HTR-8/SVneo (cell line): ENCODE measurements around the gene ZDHHC14.

Source experiments
- DNase-seq: peaks from one replicate; pipeline ENCODE4 v3.0.0; 2011; ENCODE audit warnings: low spot score, mixed read lengths; ENCODE audit not compliant: insufficient read length
- FAIRE-seq: peaks from 2 replicates; lab custom pipeline; 2011; peaks lifted over from hg19 to GRCh38; lab: Jason Lieb, UNC

The ZDHHC14 gene

DNA sequence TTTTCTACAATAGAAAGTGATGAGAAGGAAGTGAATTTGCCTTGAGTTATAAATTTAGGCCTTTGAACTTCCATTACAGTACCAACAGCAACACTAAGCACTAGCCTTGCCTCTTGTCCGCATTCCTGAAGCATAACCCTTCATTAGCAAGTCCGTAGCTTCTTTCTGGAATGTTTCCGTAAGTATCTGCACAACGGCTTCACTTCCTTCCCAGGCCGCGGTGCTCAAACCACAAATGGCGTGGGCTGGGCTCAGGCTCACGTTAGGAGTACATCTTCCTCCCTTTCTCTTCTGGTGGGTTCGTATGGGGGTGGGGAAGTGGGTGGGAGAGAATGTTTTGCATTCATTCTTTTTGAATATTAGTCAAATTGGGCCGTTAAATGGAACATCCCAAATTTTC is 248.2 kb downstream of the ZDHHC14 start:
- no peak for DNase-seq
- no peak for FAIRE-seq

DNA sequence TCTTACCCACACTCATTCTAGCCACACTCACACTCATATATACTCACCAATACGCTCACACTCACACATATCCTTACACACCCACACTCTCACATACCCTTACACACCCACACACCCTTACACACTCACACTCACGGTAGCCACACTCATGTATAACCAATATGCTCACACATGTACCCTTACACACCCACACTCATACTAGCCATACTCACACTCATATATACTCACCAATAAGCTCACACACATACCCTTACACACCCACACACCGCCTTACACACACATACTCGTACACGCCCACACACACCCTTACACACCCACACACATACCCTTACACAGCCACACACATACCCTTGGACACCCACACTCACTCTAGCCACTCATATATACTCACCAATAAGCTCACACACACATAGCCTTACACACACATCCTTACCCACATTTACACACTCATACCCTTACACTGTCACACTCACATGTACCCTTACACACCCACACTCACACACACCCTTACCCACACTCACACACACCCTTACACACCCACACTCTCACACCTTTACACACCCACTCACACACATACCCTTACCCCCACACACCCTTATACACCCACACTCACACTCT is 249.6 kb downstream of the ZDHHC14 start:
- FAIRE-seq (peak; percentile 96), DNase-seq (no peak)

DNA sequence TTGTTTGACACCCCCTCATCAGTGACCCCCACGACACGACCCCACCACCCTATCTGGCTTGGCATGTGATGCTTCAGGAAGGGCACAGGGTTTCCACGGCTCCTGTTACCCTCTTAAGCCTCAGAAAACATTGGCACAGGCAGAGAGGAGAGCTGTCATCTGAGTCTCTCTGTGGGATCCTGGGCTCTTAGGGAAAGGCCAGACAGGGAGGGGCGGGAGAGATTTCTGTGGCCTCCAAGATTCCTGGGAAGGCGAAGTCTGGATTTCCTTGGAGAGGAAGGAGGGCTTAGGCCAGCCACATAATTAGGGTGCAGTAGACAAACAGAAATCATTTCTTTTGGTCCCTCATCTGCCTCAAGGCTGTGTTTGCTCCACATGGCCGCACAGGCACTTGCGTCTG is 250.4 kb downstream of the ZDHHC14 start:
- FAIRE-seq (no peak), DNase-seq (no peak)

DNA sequence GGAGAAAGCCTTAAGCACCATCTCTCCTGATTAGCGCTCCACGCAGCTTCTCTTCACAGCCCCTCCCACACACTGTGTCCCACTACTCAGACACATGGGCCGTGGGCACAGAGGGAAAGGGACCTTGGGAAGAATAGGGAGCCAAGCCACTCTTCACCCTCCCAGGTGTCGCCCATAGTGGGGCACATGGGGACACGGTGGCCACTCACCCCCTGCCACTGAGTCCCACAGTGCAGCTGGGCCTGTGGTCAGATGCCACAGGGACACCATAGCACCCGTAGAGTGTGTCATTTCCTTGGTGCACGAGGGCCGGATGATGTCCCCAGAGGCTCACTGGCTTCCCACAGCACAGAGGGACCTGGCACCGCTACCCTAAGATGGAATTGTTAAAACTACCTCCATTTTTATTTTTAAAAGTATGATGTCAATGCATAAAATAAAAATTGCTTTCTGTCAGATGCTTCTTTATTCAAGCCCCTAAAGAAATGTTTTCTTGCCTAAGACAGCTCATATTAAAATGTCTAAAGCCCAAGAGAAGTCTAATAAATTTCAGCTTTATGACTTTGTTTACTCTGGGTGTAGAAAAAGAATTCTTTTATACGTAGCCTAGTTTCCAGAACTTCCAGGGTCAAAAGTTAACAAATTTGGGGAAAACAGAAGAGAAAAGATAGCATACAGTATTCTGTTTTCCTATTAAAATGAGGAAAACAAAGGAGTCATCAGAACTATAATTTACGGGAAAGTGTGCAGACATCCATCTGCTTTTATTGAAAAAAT is 251.0 kb downstream of the ZDHHC14 start:
- FAIRE-seq (no peak), DNase-seq (no peak)

DNA sequence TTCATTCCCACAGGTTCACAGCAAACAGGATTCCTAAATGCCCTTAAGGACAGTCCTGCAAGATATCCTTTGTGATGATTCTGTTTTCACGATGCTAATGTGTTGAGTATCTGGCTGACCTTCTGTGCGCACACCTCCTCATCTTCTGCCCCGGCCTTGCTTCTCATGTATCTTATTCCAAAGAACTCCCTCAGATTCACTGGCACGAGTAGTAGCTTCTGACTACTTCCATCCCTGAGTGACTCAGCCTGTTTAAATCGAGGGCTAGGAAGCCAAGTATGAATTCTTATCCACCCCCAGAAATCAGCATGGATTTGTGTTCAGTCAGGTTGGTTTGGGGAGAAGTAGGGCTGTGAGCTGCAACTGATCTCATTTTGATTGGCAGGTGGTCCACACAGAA is 251.8 kb downstream of the ZDHHC14 start:
- DNase-seq = no peak
- FAIRE-seq = no peak

DNA sequence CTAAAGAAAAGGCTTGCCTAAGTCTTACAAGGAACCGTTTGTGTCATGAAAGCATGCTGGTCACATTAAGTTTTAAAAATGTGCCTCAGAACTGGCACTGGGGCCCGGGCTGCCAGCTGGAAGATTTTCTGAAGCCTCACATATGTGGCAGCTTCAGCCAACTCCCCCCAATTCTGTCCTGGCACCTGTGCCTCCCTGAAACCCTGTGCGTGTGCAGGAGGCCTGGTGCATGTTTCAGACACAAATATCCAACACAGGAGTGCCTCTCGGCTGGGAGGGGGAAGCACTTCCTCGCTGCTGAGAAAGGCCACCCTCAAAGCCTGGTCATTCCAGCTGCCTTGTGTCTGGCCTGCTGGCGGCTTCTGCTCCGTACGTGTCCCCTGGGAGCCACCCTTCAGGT is 253.6 kb downstream of the ZDHHC14 start:
- DNase-seq (no peak), FAIRE-seq (no peak)

DNA sequence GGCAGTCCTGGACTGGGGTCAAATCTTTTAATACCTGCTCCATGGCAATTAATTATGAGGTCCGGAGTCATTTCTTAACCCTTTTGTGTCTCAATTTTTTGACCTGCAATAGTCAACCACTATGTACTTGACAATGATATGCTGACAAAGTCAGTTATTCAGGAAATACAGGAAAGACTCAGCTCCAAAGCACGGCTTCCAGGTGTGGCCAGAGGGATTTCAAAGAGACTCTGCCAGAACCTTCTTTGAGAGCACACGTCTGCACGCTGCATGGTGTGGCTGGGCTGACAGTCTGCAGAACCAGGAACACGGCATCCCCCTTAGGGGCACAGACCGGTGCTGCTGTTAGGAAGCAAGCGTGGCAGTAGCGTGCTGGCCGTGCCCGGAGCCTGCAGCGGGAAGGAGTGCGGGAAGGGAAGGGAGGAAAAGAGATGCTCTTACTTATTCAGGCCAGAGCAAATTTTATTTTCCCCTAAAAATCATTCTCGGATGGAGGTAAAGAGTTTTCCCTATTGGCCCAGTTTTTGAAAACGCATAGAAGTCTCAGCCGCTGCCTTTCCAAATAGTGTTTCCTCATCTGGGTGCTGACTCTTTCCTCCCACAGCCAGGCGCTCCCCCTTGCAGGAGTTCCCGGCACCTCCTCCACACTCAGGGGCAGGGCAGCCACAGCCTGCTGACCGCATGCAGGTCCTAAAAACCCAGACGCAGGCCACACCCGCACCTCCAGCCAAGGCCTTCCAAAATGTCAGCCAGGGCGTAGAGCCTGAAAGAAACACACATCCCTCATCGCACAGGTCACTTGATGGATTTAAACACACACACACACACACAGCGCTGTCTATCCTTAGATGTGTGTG is 254.6 kb downstream of the ZDHHC14 start:
- FAIRE-seq (no peak), DNase-seq (no peak)

DNA sequence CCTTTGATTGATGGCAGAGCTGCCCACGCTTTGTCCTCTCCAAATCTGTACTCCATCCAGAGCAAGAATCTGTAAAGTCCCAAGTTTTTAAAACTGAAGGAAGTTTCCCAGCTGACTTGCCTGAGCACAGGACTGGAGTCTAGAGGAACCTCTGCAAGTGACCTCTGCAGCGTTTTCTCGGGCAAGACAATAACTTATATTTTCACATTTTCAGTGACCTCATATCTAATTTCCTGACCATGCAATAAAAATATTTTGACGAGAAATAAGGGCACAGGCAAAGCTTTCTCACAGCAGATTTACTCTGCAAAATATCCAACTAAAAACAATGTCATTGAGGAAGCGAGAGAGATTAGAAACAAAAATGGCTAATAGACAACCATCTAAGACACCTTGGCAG is 256.5 kb downstream of the ZDHHC14 start:
- no peak for DNase-seq
- no peak for FAIRE-seq

DNA sequence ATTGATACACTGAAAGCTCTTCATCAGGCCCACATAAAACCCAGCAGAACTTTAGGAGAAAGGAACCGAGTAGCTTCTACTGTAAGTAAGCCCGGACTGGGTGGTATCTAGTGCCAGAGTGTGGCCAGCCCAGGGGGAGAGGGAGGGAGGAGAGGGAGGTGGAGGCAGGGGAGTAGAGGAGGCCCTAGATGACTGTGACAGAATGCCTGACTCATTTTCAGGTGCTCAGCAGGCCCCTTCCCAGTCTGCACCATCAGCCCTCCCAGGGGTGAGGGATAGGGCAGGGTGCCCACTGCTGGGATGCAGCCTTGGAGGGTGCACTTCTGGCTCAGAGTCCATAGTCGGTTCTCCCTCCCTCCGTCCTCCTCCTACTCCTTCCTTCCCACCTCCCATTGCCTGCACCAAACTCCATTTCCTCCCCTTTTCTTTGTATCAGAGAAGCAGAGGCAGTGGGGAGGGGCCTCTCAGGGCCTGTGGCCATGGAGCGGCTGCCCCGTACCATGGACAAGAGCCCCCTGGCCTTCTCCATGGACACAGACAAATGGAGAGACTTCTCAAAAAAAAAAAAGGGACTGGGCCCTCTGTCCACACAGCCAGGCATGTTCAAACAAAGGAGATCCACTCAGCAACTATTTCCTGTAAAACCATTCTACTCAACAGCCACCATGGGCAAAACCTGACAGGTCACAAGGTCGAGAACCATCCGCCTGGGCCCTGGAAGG is 257.1 kb downstream of the ZDHHC14 start:
- FAIRE-seq = no peak
- DNase-seq = no peak

DNA sequence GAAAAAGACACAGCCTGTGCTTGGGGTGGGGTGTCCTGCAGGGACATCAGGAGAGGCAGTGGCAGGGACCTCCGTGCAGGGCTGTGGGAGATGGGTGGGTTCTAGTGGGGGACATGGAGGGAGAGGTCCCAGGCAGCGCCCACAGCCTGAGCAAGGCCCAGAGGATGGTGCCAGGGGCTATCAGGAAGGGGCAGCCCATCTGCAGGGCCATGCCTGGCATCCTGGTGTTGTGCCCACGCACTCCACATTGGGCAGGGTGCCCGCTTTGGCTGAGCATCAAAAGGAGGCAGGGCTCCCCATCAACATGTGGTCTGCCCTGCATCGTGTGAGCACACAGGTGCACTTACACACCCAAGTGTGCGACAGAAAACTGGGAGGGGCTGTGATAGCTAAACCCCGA is 257.8 kb downstream of the ZDHHC14 start:
- DNase-seq = no peak
- no peak for FAIRE-seq

DNA sequence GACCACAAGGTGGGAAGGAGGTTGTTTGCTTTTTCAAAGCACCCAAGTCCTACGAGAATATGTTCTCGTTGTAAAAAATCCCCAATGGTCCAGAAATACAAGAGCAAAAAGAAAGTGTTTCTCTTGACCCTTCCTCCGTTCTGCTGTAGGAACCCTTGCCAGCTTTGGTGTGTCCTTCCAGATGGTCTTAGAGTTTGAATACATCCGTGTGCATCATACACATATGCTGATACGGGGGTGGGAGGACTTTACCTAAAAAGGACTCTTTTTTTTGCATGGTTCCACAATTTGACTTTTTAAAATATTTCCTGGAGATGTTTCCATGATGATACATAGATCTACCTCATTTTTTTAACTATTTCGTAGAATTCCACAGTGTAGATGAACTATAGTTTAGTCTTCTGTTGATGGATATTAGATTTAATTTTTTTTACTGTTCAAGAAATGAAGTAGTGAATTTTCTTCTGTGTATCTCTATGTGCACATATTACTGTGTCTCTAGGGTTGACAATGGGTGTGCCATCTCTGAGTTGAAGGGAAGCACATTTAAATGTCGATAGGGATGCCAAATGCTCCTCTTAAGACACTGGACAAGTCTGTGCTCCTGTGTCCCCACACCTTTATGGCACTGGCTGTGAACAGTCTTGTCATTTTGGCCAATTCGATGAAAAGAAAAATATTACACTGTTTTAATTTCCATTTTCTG is 259.9 kb downstream of the ZDHHC14 start:
- no peak for DNase-seq
- no peak for FAIRE-seq

DNA sequence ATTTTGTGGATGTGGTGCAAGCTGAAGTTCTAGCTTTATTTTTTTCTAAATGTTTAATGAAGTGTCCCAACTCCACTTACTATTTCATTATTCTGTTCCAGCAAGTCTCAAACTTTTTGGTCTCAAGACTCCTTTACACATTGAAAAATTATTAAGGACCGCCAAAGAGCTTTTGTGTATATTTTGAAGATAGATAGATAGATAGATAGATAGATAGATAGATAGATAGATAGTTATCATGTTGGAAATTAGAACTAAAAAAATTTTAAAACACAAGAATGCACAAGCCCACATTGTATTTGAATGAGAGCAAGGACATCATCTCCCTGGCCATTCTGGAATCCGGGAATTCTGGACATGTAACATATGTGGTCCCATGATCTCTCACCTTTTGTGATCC is 260.8 kb downstream of the ZDHHC14 start:
- FAIRE-seq (no peak), DNase-seq (no peak)

DNA sequence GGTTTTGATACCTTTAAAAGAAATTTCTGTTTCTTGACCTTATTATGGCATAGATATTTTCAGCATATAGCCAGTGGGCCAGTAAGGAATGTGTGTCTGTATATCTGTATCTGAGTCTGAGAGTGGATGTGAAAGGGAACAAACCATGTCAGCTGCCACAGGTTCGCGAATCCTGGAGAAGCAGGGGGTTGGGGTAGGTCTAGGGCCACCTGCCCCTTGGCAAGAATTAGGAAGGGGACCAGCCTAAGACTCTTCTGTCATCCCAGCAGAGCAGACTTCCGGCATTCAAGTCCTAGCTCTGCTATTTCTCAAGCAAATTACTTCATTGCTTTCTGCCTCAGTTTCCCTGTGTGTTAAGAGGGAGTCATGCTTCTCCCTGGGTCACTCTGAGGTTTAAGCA is 261.7 kb downstream of the ZDHHC14 start:
- DNase-seq (no peak), FAIRE-seq (no peak)

DNA sequence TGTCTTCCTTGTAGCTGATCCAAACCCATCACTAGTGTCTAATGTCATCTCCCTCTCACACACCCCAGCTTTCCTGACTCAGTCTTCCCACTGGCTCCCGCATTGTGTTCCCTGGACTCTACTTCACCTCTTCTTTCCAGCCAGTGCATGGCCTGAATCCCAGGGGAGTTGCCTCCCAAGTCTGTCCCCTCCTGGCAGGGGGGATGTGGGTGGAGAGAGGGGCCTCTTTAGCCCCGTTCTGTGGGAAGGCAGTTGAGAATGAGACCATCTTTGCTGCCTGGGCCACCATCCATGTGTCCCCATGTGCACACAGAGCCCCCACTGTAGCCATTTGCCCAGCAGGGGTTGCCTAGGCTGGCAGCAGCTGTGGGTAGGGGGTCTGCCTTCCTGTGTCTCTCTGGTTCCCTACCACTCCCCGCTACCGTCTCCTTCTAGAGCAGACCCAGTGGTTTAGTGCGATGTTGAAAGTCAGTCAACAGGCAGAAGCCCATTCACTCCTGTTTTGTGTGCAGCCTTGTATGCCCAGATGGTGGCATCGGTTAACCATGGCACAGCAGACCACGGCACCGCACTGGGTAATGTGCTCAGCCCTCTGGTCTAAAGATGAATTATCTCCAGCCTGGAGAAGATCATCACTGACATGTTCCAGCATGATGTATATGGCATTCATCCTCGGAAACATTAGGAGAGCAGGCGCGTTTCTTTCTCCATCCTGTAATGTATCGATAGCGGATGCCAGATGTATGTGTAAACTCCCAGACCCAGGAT is 263.2 kb downstream of the ZDHHC14 start:
- FAIRE-seq = peak; percentile 73
- peak; percentile 21 for DNase-seq

DNA sequence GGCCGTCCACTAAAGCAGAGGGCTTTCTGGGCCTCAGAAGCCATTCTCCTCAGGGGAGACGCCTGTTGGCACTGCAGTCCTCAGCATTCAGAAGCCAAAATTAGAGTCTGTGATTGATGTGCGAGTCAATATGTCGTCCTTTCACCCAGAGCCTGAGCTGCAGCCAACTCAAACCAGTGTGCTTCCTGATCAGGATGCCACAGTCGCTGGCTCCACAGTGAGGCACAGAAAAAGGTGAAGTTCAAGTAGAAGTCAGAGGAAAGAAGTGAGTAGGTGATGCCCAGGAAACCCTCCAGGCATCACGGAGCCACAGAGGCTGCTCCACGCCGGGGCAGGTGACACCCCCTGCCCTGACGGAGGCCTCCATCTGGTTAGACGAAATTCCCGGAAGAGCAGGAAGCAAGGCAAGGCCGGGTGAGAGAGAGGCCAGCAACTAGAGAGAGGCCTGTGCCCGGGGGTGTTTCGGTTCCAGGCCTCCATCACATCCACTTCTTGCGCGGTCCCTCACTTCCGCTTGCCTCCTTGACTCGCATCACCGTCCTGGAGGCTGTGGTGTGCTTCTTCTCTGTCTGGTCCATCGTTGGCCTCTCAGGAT is 264.3 kb downstream of the ZDHHC14 start:
- DNase-seq (no peak), FAIRE-seq (no peak)

DNA sequence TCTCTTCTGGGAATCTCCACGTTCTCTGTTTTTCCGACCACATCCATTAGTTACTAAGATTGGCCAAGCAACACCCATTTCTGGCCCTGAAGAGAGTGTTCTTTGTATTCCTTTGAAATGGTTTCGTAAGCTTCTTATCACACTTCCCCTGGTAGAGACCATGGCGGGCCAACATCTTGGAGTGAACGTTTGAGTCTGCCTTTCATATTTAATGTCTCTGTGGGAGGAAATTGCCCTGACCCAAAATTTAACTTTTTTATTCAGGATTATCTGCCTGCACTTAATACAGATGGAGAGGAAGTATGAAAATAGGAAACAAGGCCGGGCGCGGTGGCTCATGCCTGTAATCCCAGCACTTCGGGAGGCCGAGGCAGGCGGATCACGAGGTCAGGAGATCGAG is 265.0 kb downstream of the ZDHHC14 start:
- DNase-seq = no peak
- no peak for FAIRE-seq

DNA sequence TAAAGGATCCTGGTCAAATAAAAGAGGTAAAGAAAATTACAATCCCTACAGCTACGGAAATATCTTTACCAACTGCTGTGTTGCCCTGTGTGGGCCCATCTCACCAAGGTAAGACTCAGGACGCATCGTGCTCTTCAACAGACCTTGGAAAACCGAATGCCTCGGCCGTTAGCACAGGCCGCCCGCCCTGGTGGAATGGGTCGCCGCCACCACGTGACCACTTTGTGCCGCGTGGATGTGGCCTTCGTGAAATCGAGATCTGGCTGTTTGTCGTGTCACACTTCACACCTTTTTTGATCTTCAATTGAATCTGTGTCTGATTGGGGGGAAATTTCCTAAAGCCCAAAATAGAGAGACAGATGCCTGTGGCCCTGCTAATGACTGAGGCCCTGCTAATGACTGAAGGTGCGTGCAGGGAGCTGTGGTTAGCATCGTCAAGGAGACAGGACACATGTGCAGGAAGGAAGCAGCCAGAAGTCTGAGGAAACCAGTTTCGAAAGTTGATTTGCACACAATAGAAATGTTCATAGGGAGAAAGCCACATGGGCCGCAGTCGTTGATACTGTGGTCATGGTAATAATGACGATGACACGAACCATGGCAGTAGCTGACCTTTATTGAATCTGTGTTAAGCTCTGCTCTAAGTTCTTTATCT is 266.4 kb downstream of the ZDHHC14 start:
- DNase-seq (no peak), FAIRE-seq (no peak)

DNA sequence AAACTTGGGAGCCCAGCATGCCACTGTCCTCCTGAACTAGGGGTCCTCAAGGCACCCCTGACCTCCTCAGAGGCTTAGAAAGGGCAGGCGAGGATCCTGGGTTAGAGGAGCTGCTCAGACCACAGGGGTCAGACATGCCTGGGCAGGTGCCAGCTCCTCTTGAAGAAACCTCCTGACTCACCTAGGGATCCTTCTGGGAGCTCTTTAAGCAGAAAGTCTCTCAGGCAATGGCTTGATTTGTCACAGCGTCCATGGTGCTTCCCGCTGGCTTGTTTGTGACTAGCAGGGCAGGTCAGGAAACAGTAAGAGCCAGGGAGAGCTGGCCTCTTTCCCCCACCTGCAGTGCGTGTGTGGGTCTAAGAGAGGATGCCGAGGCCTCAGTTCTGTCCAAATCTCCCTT is 267.6 kb downstream of the ZDHHC14 start:
- FAIRE-seq (no peak), DNase-seq (no peak)
